HepG2 (cell line): ENCODE results near the gene DNMT3A. TPM values are rescaled to one million over a fixed set of nuclear protein-coding genes. Genes with fewer than 3 reads are reported as not detected.

Experiments
- AKAP8 ChIP-seq: sonication (generic); formaldehyde crosslinking; IDR thresholded peaks from 2 replicates; pipeline ENCODE4 v1.5.1; 2020; ENCODE audit warnings: mild to moderate bottlenecking, missing genetic modification reagents
- ATRX ChIP-seq: sonication (generic); formaldehyde crosslinking; IDR thresholded peaks from 2 replicates; pipeline ENCODE4 v1.4.0; 2020; ENCODE audit warnings: missing genetic modification reagents, borderline replicate concordance
- BCL6 ChIP-seq: IDR thresholded peaks from 2 replicates; pipeline ENCODE4 v1.6.1; 2016; ENCODE audit warnings: missing genetic modification reagents, missing compliant biosample characterization
- CCDC6 ChIP-seq: sonication (generic); formaldehyde crosslinking; IDR thresholded peaks from 2 replicates; pipeline ENCODE4 v1.8.1; 2022; ENCODE audit warnings: mild to moderate bottlenecking, missing genetic modification reagents, moderate library complexity
- ESRRA ChIP-seq: sonication (generic); formaldehyde crosslinking; IDR thresholded peaks from 2 replicates; pipeline ENCODE4 v1.5.1; 2020; ENCODE audit warnings: mild to moderate bottlenecking, low read depth, missing genetic modification reagents
- JUNB ChIP-seq: sonication (generic); formaldehyde crosslinking; IDR thresholded peaks from 2 replicates; pipeline ENCODE4 v1.8.0; 2022; ENCODE audit warnings: missing genetic modification reagents, mild to moderate bottlenecking, borderline replicate concordance
- MTF1 ChIP-seq: sonication (generic); formaldehyde crosslinking; IDR thresholded peaks from 2 replicates; pipeline ENCODE4 v1.5.0; 2020; ENCODE audit warnings: missing genetic modification reagents
- NBN ChIP-seq: fragments of 450-650 bp; conservative IDR thresholded peaks from 2 replicates; pipeline ENCODE4 v1.6.1; 2017
- NONO ChIP-seq, 2 experiments: fragments of 450-650 bp in 1 of 2; sonication (generic) in 1 of 2; formaldehyde crosslinking in 1 of 2; IDR thresholded peaks in 1 of 2; conservative IDR thresholded peaks in 1 of 2; 2 replicates each; pipeline versions ENCODE4 v1.6.1 to v1.8.0; 2017 to 2022; ENCODE audit warnings: mild to moderate bottlenecking in 1 of 2, missing genetic modification reagents in 1 of 2, moderate library complexity in 1 of 2
- SP1 ChIP-seq, 2 experiments: fragments of 450-650 bp in 1 of 2; sonication (generic) in 1 of 2; formaldehyde crosslinking in 1 of 2; IDR thresholded peaks; 2 replicates each; pipeline versions ENCODE4 v1.4.0 to v1.6.1; 2016 to 2020; ENCODE audit warnings: missing genetic modification reagents in 1 of 2
- SP4 ChIP-seq: sonication (generic); formaldehyde crosslinking; IDR thresholded peaks from 2 replicates; pipeline ENCODE4 v1.8.1; 2023; ENCODE audit warnings: mild to moderate bottlenecking, missing genetic modification reagents
- STAT6 ChIP-seq: sonication (generic); formaldehyde crosslinking; IDR thresholded peaks from 2 replicates; pipeline ENCODE4 v1.4.0; 2020; ENCODE audit warnings: missing genetic modification reagents, mild to moderate bottlenecking, borderline replicate concordance
- TEF ChIP-seq: sonication (generic); formaldehyde crosslinking; IDR thresholded peaks from 2 replicates; pipeline ENCODE4 v1.5.0; 2020; ENCODE audit warnings: missing genetic modification reagents
- TOE1 ChIP-seq: sonication (generic); formaldehyde crosslinking; IDR thresholded peaks from 2 replicates; pipeline ENCODE4 v1.4.0; 2020; ENCODE audit warnings: mild to moderate bottlenecking, missing genetic modification reagents
- ZNF746 ChIP-seq: sonication (generic); formaldehyde crosslinking; IDR thresholded peaks from 2 replicates; pipeline ENCODE4 v1.8.0; 2022; ENCODE audit warnings: mild to moderate bottlenecking, missing genetic modification reagents
- polyA plus RNA-seq, 8 experiments: library from polyadenylated mRNA; depleted of rRNA in 3 of 8; stranded (reverse) in 7 of 8; unstranded in 1 of 8; fragments of >200 nt; fragmentation: Illumina TruSeq in 4 of 8; extraction: Trizol in 4 of 8; gene quantifications; 2 replicates each; pipeline versions ENCODE4 v1.2.1 to v1.2.3, GENCODE V29; 2011 to 2016; ENCODE audit warnings: low read depth in 4 of 8, missing spikeins in 1 of 8, mixed read lengths in 1 of 8; ENCODE audit not compliant: insufficient read depth in 1 of 8
- total RNA-seq, 5 experiments: library from RNA; depleted of rRNA; stranded (reverse); fragments of >200 nt; fragmentation: Illumina TruSeq; extraction: Trizol; gene quantifications; 2 replicates each; pipeline ENCODE4 v1.2.3, GENCODE V29; 2016; ENCODE audit warnings: low read depth in 1 of 5
- TF ChIP-seq, protein P1 (sequence below): sonication (generic); formaldehyde crosslinking; IDR thresholded peaks from 2 replicates; pipeline ENCODE4 v1.4.0; 2020; ENCODE audit warnings: missing genetic modification reagents, borderline replicate concordance
- TF ChIP-seq, protein P2 (sequence below): IDR thresholded peaks from 2 replicates; pipeline ENCODE4 v1.6.1; 2018; ENCODE audit warnings: missing genetic modification reagents
- TF ChIP-seq, protein P3 (sequence below): sonication (generic); formaldehyde crosslinking; IDR thresholded peaks from 2 replicates; pipeline ENCODE4 v1.5.0; 2020; ENCODE audit warnings: missing genetic modification reagents

Gene DNMT3A
- total and polyA plus RNA-seq, 2 of the 13 experiments (the other 11 are each of a cell fraction or from before 2014, with no cell fraction given): 14.7 to 29.1 TPM

DNA sequence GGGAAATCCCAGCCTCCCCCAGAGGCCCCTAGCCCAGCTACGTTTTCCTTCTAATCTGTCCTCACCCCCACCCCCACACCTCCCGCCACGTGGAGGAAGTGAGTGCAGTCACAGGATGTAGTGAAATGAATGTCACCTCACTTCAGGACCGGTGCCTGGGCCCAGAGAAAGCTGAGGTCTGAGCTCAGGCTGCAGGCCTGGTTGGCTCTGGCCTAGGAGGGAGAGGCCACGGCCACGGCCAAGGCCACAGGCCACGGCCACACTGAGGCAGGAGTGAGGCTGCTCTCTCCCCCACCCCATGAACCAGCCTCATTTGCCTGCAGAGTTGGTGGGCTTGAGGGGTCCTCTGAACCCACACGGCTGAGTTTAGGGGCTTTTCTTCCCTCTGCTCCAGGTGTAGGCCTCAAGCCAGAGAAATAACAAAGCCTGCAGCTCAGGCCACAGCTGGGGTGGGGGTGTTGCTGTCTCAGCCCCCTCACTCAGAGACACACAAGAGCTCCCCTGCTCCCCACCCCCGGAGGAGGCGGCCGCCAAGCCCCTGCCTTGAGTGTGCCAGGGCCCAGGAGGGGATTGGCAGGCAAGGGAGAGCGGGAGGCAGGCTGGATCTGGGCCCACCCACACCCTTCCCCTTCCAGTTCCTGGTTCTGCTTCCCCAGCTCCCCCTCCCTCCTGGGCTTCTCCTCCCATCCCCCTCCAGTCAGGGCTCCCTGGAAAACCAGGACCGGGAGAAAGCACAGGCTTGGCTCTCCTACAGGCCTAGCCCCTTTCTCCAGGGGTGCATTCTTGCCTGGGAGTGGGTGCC is 27.0 kb downstream of the DNMT3A start (continued):
- TF ChIP-seq NONO (IDR thresholded peaks at IDR 0.05) (no peak), NONO (CRISPR knock-in tag; conservative IDR thresholded peaks at IDR 0.05) (peak; percentile 52; the same call in 1 of the 2 replicates), SP4 (CRISPR knock-in tag) (no peak), AKAP8 (CRISPR knock-in tag) (no peak), JUNB (CRISPR knock-in tag) (no peak), STAT6 (CRISPR knock-in tag) (no peak), BCL6 (CRISPR knock-in tag) (no peak), CCDC6 (CRISPR knock-in tag) (no peak), ESRRA (CRISPR knock-in tag) (no peak), TEF (CRISPR knock-in tag) (no peak), NBN (no peak), TOE1 (CRISPR knock-in tag) (no peak), ZNF746 (CRISPR knock-in tag) (no peak), ATRX (CRISPR knock-in tag) (no peak), MTF1 (CRISPR knock-in tag) (no peak), SP1 (IDR thresholded peaks at IDR 0.05) (no peak), SP1 (CRISPR knock-in tag; IDR thresholded peaks at IDR 0.05) (0 out of 2 replicates have a peak, but pooled peaks have one; percentile 34)
- TF ChIP-seq, protein P1, sequence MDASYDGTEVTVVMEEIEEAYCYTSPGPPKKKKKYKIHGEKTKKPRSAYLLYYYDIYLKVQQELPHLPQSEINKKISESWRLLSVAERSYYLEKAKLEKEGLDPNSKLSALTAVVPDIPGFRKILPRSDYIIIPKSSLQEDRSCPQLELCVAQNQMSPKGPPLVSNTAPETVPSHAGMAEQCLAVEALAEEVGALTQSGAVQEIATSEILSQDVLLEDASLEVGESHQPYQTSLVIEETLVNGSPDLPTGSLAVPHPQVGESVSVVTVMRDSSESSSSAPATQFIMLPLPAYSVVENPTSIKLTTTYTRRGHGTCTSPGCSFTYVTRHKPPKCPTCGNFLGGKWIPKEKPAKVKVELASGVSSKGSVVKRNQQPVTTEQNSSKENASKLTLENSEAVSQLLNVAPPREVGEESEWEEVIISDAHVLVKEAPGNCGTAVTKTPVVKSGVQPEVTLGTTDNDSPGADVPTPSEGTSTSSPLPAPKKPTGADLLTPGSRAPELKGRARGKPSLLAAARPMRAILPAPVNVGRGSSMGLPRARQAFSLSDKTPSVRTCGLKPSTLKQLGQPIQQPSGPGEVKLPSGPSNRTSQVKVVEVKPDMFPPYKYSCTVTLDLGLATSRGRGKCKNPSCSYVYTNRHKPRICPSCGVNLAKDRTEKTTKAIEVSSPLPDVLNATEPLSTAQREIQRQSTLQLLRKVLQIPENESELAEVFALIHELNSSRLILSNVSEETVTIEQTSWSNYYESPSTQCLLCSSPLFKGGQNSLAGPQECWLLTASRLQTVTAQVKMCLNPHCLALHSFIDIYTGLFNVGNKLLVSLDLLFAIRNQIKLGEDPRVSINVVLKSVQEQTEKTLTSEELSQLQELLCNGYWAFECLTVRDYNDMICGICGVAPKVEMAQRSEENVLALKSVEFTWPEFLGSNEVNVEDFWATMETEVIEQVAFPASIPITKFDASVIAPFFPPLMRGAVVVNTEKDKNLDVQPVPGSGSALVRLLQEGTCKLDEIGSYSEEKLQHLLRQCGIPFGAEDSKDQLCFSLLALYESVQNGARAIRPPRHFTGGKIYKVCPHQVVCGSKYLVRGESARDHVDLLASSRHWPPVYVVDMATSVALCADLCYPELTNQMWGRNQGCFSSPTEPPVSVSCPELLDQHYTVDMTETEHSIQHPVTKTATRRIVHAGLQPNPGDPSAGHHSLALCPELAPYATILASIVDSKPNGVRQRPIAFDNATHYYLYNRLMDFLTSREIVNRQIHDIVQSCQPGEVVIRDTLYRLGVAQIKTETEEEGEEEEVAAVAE (CRISPR knock-in tag): no peak
- TF ChIP-seq, protein P2, sequence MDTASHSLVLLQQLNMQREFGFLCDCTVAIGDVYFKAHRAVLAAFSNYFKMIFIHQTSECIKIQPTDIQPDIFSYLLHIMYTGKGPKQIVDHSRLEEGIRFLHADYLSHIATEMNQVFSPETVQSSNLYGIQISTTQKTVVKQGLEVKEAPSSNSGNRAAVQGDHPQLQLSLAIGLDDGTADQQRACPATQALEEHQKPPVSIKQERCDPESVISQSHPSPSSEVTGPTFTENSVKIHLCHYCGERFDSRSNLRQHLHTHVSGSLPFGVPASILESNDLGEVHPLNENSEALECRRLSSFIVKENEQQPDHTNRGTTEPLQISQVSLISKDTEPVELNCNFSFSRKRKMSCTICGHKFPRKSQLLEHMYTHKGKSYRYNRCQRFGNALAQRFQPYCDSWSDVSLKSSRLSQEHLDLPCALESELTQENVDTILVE (CRISPR knock-in tag): no peak
- TF ChIP-seq, protein P3, sequence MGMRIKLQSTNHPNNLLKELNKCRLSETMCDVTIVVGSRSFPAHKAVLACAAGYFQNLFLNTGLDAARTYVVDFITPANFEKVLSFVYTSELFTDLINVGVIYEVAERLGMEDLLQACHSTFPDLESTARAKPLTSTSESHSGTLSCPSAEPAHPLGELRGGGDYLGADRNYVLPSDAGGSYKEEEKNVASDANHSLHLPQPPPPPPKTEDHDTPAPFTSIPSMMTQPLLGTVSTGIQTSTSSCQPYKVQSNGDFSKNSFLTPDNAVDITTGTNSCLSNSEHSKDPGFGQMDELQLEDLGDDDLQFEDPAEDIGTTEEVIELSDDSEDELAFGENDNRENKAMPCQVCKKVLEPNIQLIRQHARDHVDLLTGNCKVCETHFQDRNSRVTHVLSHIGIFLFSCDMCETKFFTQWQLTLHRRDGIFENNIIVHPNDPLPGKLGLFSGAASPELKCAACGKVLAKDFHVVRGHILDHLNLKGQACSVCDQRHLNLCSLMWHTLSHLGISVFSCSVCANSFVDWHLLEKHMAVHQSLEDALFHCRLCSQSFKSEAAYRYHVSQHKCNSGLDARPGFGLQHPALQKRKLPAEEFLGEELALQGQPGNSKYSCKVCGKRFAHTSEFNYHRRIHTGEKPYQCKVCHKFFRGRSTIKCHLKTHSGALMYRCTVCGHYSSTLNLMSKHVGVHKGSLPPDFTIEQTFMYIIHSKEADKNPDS: no peak
